GM10266 (cell line): ENCODE measurements around the gene USF3.
"Not testable (repeated sequence)": the region's sequence is repeated elsewhere in the genome, so short reads cannot be mapped to it uniquely, and the experiment has no call there.

ENCODE experiments used
- DNase-seq: peaks from one replicate; pipeline ENCODE4 v3.0.0; 2012; ENCODE audit errors: extremely low spot score
- TF ChIP-seq, protein P1 (sequence below): IDR thresholded peaks from 2 replicates; pipeline ENCODE4 v1.5.1; 2012; ENCODE audit warnings: mild to moderate bottlenecking, low read depth; ENCODE audit not compliant: control insufficient read depth, insufficient read depth; ENCODE audit errors: missing control alignments

Gene USF3

DNA sequence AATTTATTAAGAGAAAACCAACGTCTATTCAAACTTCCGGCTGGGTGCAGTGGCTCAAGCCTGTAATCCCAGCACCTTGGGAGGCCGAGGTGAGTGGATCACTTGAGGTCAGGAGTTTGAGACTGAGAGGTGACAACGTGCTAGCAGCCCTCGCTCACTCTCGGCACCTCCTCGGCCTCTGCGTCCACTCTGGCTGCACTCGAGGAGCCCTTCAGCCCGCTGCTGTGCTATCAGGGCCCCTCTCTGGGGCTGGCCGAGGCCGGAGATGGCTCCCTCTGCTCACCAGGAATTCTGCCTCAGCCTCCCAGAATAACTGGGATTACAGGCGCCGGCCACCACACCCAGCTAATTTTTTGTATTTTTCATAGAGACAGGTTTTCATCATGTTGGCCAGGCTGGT, 58.7 kb downstream of the USF3 start:
- TF ChIP-seq, protein P1, sequence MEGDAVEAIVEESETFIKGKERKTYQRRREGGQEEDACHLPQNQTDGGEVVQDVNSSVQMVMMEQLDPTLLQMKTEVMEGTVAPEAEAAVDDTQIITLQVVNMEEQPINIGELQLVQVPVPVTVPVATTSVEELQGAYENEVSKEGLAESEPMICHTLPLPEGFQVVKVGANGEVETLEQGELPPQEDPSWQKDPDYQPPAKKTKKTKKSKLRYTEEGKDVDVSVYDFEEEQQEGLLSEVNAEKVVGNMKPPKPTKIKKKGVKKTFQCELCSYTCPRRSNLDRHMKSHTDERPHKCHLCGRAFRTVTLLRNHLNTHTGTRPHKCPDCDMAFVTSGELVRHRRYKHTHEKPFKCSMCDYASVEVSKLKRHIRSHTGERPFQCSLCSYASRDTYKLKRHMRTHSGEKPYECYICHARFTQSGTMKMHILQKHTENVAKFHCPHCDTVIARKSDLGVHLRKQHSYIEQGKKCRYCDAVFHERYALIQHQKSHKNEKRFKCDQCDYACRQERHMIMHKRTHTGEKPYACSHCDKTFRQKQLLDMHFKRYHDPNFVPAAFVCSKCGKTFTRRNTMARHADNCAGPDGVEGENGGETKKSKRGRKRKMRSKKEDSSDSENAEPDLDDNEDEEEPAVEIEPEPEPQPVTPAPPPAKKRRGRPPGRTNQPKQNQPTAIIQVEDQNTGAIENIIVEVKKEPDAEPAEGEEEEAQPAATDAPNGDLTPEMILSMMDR, result no peak
- no peak for DNase-seq

DNA sequence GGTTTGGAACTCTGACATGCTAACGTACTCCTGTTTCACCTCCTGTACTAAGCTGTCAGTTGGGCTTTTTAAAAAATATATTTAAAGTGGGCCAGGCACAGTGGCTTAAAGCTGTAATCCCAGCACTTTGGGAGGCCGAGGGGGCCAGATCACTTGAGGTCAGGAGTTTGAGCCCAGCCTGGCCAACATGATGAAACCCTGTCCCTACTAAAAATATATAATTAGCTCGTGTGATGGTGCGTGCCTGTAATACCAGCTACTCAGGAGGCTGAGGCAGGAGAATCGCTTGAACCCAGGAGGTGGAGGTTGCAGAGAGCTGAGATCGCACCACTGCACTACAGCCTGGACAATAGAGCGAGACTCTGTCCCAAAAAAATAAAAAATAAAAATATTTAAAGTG, 60.4 kb downstream of the USF3 start:
- not testable (repeated sequence) for DNase-seq

DNA sequence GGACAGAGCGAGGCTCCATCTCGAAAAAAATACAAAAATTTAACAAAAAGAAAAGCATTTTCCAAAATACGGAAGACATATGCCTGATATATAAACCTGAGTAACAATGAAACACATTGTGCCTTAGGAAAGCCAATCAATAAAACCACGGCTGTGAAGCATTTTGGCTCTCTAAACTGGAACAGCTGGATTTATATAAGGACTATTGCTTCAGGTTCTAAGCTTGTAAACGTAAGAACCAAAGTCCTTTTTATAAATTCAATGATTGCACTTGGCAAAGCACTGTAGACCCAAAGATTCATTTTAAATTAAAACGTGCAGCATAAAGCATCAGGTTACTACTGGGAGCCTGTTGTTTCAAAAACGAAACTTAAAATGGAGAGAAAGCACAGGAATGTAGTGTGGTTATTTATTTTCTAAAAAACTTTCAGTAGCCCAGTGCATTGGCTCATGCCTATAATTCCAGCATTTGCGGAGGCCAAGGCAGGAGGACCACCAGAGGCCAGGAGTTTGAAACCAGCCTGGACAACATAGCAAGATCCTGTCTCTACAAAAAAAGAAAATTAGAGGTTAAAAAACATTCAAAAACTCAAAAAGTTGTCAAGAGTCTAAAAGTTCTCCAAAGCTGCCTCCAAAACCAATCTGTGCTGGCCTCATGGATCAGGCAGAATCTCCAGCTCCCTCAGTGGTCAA, 61.5 kb downstream of the USF3 start:
- DNase-seq, result no peak
- TF ChIP-seq, protein P1, result no peak

DNA sequence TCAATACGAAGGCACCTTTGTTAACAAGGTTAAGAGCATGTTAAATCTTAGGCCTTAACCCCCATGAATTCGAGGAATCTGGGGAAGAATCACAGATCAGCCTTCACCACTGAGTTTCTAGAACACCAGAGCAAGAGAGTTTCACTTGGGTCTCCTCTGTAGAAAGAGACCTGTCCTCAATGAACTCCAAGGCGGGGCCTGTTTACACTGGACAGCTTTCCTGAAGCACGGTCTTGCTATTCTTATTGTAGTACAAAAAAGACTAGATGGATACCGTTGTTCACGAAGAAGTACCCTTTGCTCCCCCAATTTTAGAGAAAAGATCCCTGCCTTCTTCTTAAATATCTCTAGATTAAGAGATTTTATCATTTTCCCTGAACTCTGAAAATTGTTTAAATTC, 64.9 kb downstream of the USF3 start:
- TF ChIP-seq, protein P1, result no peak
- no peak for DNase-seq

DNA sequence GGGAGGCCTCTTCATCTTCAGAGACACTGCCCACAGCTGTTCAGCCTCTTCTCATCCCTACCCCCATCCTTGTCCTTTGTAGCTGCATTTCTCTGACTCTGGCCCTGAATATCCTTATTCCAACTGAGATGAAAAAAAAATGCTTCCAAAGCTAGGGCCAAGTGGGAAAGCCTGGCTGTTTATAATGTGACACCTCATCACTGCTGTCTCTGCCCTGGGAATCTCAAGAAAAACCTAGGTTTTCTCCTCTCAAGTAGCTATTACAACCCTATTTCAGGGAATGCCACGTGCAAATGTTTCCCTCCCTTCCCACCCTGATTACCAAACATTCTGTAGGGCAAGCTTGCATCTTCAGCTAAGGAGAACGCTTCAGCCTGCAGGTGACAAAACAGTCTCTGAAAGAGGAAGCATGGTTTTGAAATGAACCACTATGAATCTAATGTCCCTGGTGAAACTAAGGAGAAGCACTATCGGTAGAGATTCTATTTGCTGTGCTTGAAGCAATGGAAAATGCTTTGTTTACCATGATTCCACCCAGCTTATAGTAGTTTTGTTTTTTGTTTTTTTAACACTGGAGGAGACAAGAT, 65.4 kb downstream of the USF3 start:
- TF ChIP-seq, protein P1, result no peak
- DNase-seq, result no peak

DNA sequence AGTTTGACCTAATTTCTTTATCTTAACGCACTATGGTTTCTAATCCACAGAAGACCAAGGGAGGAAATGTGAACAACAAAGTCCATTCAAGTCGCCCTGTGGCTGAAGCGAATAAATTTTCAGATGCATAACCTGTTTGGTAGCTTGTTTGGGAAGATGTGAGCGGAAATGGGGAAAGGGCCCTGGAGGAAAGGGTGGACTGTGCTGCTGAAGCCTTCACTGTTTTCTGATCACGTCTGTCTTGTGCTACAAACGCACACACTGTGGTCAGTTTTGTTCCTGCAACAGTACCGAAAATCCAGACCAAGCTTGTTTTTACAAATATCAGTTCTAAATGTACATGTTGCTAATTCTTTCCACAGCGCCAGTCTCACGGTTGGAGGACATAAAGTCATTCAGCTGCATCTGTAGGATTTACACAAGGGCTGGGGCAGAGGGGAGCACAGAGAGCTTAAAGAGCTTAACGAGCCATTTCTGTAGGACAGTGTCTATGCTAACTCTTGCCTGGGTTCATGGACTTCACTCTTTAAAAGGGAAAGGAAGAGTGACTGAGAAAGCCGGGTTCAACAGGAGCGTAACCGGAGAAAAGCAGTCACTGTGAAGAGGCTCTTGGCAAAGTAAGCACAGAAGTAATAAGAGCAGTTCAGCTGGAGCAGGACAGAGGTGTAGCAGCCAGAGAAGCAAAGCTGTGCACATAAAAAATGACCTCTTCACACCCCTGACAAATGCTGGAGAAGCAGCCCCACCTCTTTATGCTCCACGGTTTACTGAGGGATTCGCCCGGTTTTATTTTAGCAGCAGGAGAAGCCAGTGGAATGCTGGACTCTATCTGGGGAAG, 66.6 kb downstream of the USF3 start:
- no peak for DNase-seq
- TF ChIP-seq, protein P1, result no peak

DNA sequence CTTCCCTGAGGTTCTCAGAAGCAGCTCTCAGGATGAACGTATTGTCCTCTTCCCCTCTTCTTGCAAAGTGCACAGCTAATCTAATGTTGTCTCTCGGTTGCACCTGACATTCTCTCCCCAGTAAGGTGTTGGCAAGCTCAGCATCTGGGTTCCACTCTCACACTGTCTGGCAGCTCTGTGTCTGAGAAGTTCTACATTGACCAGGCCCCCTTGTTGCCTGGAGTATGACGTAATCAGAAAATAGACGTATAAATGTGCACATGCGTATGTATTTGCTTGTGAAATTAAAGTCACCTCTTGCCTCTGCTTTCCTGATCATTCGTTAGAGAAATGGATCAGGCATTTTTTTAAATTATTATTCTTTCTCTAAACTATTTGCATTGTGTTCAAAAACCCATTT, 67.7 kb downstream of the USF3 start:
- TF ChIP-seq, protein P1, result no peak
- DNase-seq, result no peak
